Fibroblast of lung (primary cell): ENCODE measurements around the gene MATN4. TPM values are rescaled to one million over a fixed set of nuclear protein-coding genes. Genes with fewer than 3 reads are reported as not detected.

Experiments
- DNase-seq, 2 donors: peaks; one replicate each; pipeline versions ENCODE4 v3.0.0 to v3.0.0-alpha.2; 2010; ENCODE audit warnings: low read depth in 2 of 2
- H2AFZ ChIP-seq: 2 replicates; pipeline ENCODE4 v1.5.1; 2012; ENCODE audit warnings: low read length, control low read depth, inconsistent platforms
- H3K27ac ChIP-seq: 2 replicates; pipeline ENCODE4 v1.5.1; 2011; ENCODE audit warnings: low read length, control low read depth; ENCODE audit not compliant: insufficient read depth
- H3K27me3 ChIP-seq: 2 replicates; pipeline ENCODE4 v1.5.1; 2011; ENCODE audit warnings: mild to moderate bottlenecking, low read length; ENCODE audit not compliant: control insufficient read depth, insufficient read depth
- H3K36me3 ChIP-seq: 2 replicates; pipeline ENCODE4 v1.5.1; 2011; ENCODE audit warnings: low read length; ENCODE audit not compliant: control insufficient read depth, insufficient read depth
- H3K4me1 ChIP-seq: 2 replicates; pipeline ENCODE4 v1.5.1; 2011; ENCODE audit warnings: low read length; ENCODE audit not compliant: control insufficient read depth, insufficient read depth; ENCODE audit errors: extremely low read depth
- H3K4me2 ChIP-seq: 2 replicates; pipeline ENCODE4 v1.5.1; 2011; ENCODE audit warnings: low read length, control low read depth; ENCODE audit not compliant: insufficient read depth; ENCODE audit errors: extremely low read depth
- H3K4me3 ChIP-seq, 4 experiments: fragments of 200-600 bp in 1 of 4; sonication (generic) in 1 of 4; replicated peaks in 1 of 4; 2 replicates each; pipeline ENCODE4 v1.5.1; 2011 to 2016; ENCODE audit warnings: low read length in 4 of 4, low read depth in 3 of 4, mild to moderate bottlenecking in 3 of 4, control low read depth in 2 of 4, inconsistent platforms in 1 of 4, mixed read lengths in 1 of 4; ENCODE audit not compliant: insufficient read depth in 1 of 4; ENCODE audit errors: control extremely low read depth in 1 of 4
- H3K79me2 ChIP-seq: 2 replicates; pipeline ENCODE4 v1.5.1; 2012; ENCODE audit warnings: mild to moderate bottlenecking, low read length, inconsistent platforms; ENCODE audit not compliant: control insufficient read depth, insufficient read depth
- H3K9ac ChIP-seq: 2 replicates; pipeline ENCODE4 v1.5.1; 2011; ENCODE audit warnings: mild to moderate bottlenecking, low read length, control low read depth; ENCODE audit not compliant: insufficient read depth
- H3K9me3 ChIP-seq: 2 replicates; pipeline ENCODE4 v1.5.1; 2012; ENCODE audit warnings: low read depth, low read length; ENCODE audit not compliant: control insufficient read depth, insufficient read depth
- H4K20me1 ChIP-seq: 2 replicates; pipeline ENCODE4 v1.5.1; 2011; ENCODE audit warnings: low read length; ENCODE audit not compliant: control insufficient read depth, insufficient read depth; ENCODE audit errors: extremely low read depth
- EZH2 ChIP-seq: IDR thresholded peaks from 2 replicates; pipeline ENCODE4 v1.5.1; 2012; ENCODE audit warnings: low read length, control low read depth, mild to moderate bottlenecking; ENCODE audit errors: missing control alignments
- polyA plus RNA-seq, 2 donors: library from polyadenylated mRNA; depleted of rRNA in 1 of 2; stranded (reverse) in 1 of 2; unstranded in 1 of 2; fragments of >200 nt; gene quantifications; 2 replicates each; pipeline ENCODE4 v1.2.1, GENCODE V29; 2011 to 2012; ENCODE audit warnings: missing spikeins in 1 of 2
- total RNA-seq: library from RNA; depleted of rRNA; stranded (reverse); fragments of >200 nt; gene quantifications from 2 replicates; pipeline ENCODE4 v1.2.1, GENCODE V29; 2014
- TF ChIP-seq, protein P1 (sequence below), 2 donors: IDR thresholded peaks in 1 of 2; conservative IDR thresholded peaks in 1 of 2; 1 replicate in 1 of 2; 2 replicates in 1 of 2; pipeline ENCODE4 v1.5.1; 2011 to 2012; ENCODE audit warnings: low read length in 2 of 2, control low read depth in 1 of 2, inconsistent platforms in 1 of 2, low read depth in 1 of 2, mild to moderate bottlenecking in 1 of 2

MATN4 gene
- total and polyA plus RNA-seq, 2 donors (not counting 1 experiment from before 2014, with no cell fraction given): under 0.01 to 0.06 TPM

DNA sequence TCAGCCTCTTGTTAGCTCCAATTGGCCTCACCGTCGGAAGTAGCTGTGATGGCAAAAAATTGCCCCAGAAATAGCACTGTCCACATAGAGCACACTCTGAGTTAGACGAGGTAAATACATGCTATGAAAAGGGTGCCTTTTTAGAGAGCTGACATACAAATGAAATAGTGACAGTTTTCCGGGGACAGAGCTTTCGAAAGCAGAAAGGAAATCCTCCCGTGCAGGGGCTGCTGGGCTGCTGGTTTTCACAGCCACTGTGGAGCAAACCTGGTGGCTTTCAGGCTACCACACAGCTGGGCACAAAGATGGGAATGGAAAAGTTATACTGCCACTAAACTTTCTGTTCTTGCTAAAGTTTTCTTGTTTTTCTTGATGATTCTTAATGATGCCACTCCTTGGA, 62.0 kb downstream of the MATN4 start:
- Histone ChIP-seq H2AFZ (no peak overlapping the region), H3K4me1 (no peaks in the 10 kb centered on the region), H3K27ac (no peak overlapping the region), H4K20me1 (no peaks in the 10 kb centered on the region), H3K79me2 (no peaks in the 10 kb centered on the region), H3K4me2 (no peak overlapping the region), H3K36me3 (no peaks in the 10 kb centered on the region), H3K4me3 (no peak overlapping the region), H3K27me3 (peaks cover 3% of the 10 kb centered on the region), H3K9me3 (no peaks in the 10 kb centered on the region), H3K9ac (no peak overlapping the region)
- TF ChIP-seq EZH2: no peak
- TF ChIP-seq, protein P1, sequence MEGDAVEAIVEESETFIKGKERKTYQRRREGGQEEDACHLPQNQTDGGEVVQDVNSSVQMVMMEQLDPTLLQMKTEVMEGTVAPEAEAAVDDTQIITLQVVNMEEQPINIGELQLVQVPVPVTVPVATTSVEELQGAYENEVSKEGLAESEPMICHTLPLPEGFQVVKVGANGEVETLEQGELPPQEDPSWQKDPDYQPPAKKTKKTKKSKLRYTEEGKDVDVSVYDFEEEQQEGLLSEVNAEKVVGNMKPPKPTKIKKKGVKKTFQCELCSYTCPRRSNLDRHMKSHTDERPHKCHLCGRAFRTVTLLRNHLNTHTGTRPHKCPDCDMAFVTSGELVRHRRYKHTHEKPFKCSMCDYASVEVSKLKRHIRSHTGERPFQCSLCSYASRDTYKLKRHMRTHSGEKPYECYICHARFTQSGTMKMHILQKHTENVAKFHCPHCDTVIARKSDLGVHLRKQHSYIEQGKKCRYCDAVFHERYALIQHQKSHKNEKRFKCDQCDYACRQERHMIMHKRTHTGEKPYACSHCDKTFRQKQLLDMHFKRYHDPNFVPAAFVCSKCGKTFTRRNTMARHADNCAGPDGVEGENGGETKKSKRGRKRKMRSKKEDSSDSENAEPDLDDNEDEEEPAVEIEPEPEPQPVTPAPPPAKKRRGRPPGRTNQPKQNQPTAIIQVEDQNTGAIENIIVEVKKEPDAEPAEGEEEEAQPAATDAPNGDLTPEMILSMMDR (conservative IDR thresholded peaks at IDR 0.05 in 1 of 2, IDR thresholded peaks at IDR 0.05 in 1 of 2; ENCODE audit: low read depth in 1 of 2, low read length in 2 of 2): no peak
- no peak for DNase-seq

Other genes starting within 250 kb of the MATN4 start
- 0.26 and 0.50 TPM in 2 replicates for gene KCNS1, start 207.2 kb downstream of the MATN4 start, total RNA-seq
- 0.24 and 0.33 TPM in 2 replicates for gene KCNS1, start 207.2 kb downstream of the MATN4 start, polyA plus RNA-seq
- not detected in 2 replicates for gene WFDC5, start 193.1 kb downstream of the MATN4 start, total RNA-seq
- gene WFDC5, start 193.1 kb downstream of the MATN4 start, polyA plus RNA-seq: not detected in 2 replicates
- gene WFDC12, start 183.8 kb downstream of the MATN4 start, total RNA-seq: not detected in 2 replicates
- gene WFDC12, start 183.8 kb downstream of the MATN4 start, polyA plus RNA-seq: not detected in 2 replicates
- gene PI3, start 133.4 kb downstream of the MATN4 start, total RNA-seq: not detected in 2 replicates
- gene PI3, start 133.4 kb downstream of the MATN4 start, polyA plus RNA-seq: not detected in 2 replicates
- not detected in 2 replicates for gene SEMG1, start 101.3 kb downstream of the MATN4 start, total RNA-seq
- gene SEMG1, start 101.3 kb downstream of the MATN4 start, polyA plus RNA-seq: not detected in 2 replicates
- not detected in 2 replicates for gene SEMG2, start 86.9 kb downstream of the MATN4 start, total RNA-seq
- not detected in 2 replicates for gene SEMG2, start 86.9 kb downstream of the MATN4 start, polyA plus RNA-seq
- gene SLPI, start 53.7 kb downstream of the MATN4 start, total RNA-seq: 0.17 and 0.77 TPM in 2 replicates
- 3.7 TPM in 1 of 2 replicates, not detected in the other for gene SLPI, start 53.7 kb downstream of the MATN4 start, polyA plus RNA-seq
- not detected in 2 replicates for gene RBPJL, start 1.5 kb downstream of the MATN4 start, total RNA-seq
- gene RBPJL, start 1.5 kb downstream of the MATN4 start, polyA plus RNA-seq: not detected in 2 replicates
- 142 and 175 TPM in 2 replicates for gene SDC4, start 40.1 kb upstream of the MATN4 start, total RNA-seq
- 226 and 312 TPM in 2 replicates for gene SDC4, start 40.1 kb upstream of the MATN4 start, polyA plus RNA-seq
- 20.0 and 20.5 TPM in 2 replicates for gene SYS1, start 54.9 kb upstream of the MATN4 start, total RNA-seq
- gene SYS1, start 54.9 kb upstream of the MATN4 start, polyA plus RNA-seq: 21.9 and 23.4 TPM in 2 replicates
- gene TP53TG5, start 70.0 kb upstream of the MATN4 start, total RNA-seq: under 0.01 TPM in 1 of 2 replicates, not detected in the other
- 0.14 TPM in 1 of 2 replicates, not detected in the other for gene TP53TG5, start 70.0 kb upstream of the MATN4 start, polyA plus RNA-seq
- gene DBNDD2, start 100.0 kb upstream of the MATN4 start, total RNA-seq: 3.9 and 4.8 TPM in 2 replicates
- gene DBNDD2, start 100.0 kb upstream of the MATN4 start, polyA plus RNA-seq: 28.1 and 51.8 TPM in 2 replicates
- gene PIGT, start 107.8 kb upstream of the MATN4 start, total RNA-seq: 25.8 and 26.2 TPM in 2 replicates
- gene PIGT, start 107.8 kb upstream of the MATN4 start, polyA plus RNA-seq: 53.9 and 70.0 TPM in 2 replicates
- gene WFDC2, start 161.5 kb upstream of the MATN4 start, total RNA-seq: not detected in 2 replicates
- not detected in 2 replicates for gene WFDC2, start 161.5 kb upstream of the MATN4 start, polyA plus RNA-seq
- not detected in 2 replicates for gene SPINT3, start 207.3 kb upstream of the MATN4 start, total RNA-seq
- gene SPINT3, start 207.3 kb upstream of the MATN4 start, polyA plus RNA-seq: not detected in 2 replicates
- gene WFDC6, start 231.2 kb upstream of the MATN4 start, total RNA-seq: not detected in 2 replicates
- not detected in 2 replicates for gene WFDC6, start 231.2 kb upstream of the MATN4 start, polyA plus RNA-seq
- not detected in 2 replicates for gene EPPIN, start 239.1 kb upstream of the MATN4 start, total RNA-seq
- not detected in 2 replicates for gene EPPIN, start 239.1 kb upstream of the MATN4 start, polyA plus RNA-seq